WERI-Rb-1 (cell line): ENCODE data around the gene ZNF844.
A peak's percentile ranks its signal among the peaks of the same experiment; 100 is the strongest.
"Not testable (repeated sequence)": the region's sequence is repeated elsewhere in the genome, so short reads cannot be mapped to it uniquely, and the experiment has no call there.

Experiments
- DNase-seq: peaks from one replicate; pipeline ENCODE4 v3.0.0-alpha.2; 2020
- H3K27ac ChIP-seq: fragments of 250-450 bp; sonication (Bioruptor Pico); 2 replicates; pipeline ENCODE4 v1.5.1; 2020; ENCODE audit warnings: mild to moderate bottlenecking, moderate library complexity
- H3K27me3 ChIP-seq: fragments of 250-450 bp; sonication (Bioruptor Pico); 2 replicates; pipeline ENCODE4 v1.5.1; 2021; ENCODE audit warnings: mild to moderate bottlenecking, low read depth, moderate library complexity; ENCODE audit not compliant: insufficient read depth, severe bottlenecking
- H3K36me3 ChIP-seq: fragments of 250-450 bp; sonication (Bioruptor Pico); 2 replicates; pipeline ENCODE4 v1.5.1; 2020; ENCODE audit warnings: mild to moderate bottlenecking, moderate library complexity
- H3K4me3 ChIP-seq: 2 replicates; pipeline ENCODE4 v1.5.1; 2011; ENCODE audit warnings: low read depth, mild to moderate bottlenecking, control low read depth, low read length
- H3K9me3 ChIP-seq: fragments of 250-450 bp; sonication (Bioruptor Pico); 2 replicates; pipeline ENCODE4 v1.5.1; 2021; ENCODE audit warnings: mild to moderate bottlenecking, moderate library complexity; ENCODE audit not compliant: severe bottlenecking
- TF ChIP-seq, protein P1 (sequence below): IDR thresholded peaks from 2 replicates; pipeline ENCODE4 v1.5.1; 2011; ENCODE audit warnings: low read depth, mild to moderate bottlenecking, control low read depth, inconsistent platforms, low read length

Gene ZNF844

DNA sequence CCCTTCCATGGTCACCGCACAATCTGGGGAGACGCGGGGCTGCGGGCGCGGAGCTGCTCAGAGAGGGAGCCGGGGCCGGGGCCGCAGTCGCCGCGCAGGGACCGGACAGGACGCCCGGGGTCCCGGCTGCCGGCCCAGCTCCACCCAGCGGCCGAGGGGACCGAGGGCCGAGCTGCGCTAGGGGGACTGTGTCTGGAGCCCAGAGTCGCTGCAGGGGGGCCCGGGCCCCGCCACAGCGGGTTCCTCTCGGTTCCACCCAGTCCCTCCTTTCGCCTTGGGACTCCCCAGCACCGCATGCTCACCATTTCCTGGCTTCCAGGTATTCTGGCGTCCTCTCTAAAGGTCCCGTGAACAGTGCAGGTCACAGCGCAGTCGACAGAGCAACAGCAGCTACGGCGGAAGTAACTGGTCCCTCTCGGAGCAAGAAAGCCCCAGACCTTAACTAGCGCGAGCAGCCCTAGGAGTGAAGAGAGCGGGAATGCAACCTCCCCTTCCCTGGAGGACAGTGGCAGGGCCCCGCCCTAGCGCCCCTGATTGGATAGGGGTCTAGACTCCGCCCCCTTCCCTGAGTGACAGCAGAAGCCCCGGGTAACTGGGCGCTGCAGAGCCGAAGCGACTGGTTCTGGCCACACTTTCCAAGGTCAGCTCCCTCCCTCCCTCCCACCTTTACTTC lies 11.9 kb upstream of the ZNF844 start, which contains the start of gene ZNF878:
ZNF878 (minus strand) TSS at position 465 of the 673 bp plus-strand sequence; CDS start at position 305, 160 bp downstream.
- peak; percentile 99 for DNase-seq
- Histone ChIP-seq H3K27ac (peak within 1 kb of the TSS; percentile 88), H3K27me3 (no peaks in the 10 kb centered on the region), H3K4me3 (peak within 1 kb of the TSS; percentile 77), H3K9me3 (no peaks in the 10 kb centered on the region), H3K36me3 (0 out of 2 replicates have a peak, but pooled peaks cover 3% of the 10 kb centered on the region)
- TF ChIP-seq, protein P1, sequence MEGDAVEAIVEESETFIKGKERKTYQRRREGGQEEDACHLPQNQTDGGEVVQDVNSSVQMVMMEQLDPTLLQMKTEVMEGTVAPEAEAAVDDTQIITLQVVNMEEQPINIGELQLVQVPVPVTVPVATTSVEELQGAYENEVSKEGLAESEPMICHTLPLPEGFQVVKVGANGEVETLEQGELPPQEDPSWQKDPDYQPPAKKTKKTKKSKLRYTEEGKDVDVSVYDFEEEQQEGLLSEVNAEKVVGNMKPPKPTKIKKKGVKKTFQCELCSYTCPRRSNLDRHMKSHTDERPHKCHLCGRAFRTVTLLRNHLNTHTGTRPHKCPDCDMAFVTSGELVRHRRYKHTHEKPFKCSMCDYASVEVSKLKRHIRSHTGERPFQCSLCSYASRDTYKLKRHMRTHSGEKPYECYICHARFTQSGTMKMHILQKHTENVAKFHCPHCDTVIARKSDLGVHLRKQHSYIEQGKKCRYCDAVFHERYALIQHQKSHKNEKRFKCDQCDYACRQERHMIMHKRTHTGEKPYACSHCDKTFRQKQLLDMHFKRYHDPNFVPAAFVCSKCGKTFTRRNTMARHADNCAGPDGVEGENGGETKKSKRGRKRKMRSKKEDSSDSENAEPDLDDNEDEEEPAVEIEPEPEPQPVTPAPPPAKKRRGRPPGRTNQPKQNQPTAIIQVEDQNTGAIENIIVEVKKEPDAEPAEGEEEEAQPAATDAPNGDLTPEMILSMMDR: peak; percentile 36

DNA sequence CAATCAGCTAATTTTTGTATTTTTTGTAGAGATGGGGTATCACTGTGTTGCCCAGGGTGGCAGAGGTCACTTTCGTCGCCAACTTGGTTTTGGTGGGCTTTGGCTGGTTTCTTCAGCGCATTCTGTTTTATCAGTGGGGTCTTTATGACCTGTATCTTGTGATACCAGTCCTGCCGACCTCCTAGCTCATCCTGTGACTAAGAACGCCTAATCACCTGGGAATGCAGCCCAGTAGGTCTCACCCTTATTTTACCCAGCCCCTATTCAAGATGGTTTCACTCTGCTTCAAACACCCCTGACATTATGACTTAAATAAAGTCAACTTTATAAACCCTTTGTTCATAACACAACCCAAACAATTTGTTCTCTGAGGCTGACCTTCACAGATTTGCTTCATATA lies 8.7 kb upstream of the ZNF844 start:
- TF ChIP-seq, protein P1: no peak

DNA sequence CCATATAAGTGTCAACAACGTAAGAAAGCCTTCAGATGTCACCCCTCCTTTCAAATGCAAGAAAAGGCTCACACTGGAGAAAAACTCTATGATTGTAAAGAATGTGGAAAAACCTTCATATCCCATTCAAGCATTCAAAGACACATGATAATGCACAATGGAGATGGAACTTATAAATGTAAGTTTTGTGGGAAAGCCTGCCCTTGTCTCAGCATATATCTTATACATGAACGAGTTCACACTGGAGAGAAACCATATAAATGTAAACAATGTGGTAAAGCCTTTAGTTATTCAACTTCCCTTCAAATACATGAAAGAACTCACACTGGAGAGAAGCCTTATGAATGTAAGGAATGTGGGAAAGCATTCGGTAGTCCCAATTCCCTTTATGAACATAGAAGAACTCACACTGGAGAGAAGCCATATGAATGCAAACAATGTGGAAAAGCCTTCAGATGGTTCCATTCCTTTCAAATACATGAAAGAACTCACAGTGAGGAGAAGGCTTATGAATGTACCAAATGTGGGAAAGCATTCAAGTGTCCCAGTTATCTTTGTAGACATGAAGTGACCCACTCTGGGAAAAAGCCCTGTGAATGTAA lies 11.1 kb downstream of the ZNF844 start:
- no peak overlapping the region for H3K27ac ChIP-seq
- TF ChIP-seq, protein P1: no peak
- H3K27me3 ChIP-seq: no peaks in the 10 kb centered on the region
- no peak for DNase-seq
- H3K4me3 ChIP-seq: no peak overlapping the region
- peaks cover 65% of the 10 kb centered on the region for H3K9me3 ChIP-seq
- H3K36me3 ChIP-seq: peaks cover 93% of the 10 kb centered on the region

More for the DNA sequence above, 8.7 kb upstream of the ZNF844 start:
- Histone ChIP-seq H3K27me3 (no peaks in the 10 kb centered on the region), H3K9me3 (no peaks in the 10 kb centered on the region), H3K27ac (no peak overlapping the region), H3K4me3 (no peak overlapping the region), H3K36me3 (no peaks in the 10 kb centered on the region)
- no peak for DNase-seq

DNA sequence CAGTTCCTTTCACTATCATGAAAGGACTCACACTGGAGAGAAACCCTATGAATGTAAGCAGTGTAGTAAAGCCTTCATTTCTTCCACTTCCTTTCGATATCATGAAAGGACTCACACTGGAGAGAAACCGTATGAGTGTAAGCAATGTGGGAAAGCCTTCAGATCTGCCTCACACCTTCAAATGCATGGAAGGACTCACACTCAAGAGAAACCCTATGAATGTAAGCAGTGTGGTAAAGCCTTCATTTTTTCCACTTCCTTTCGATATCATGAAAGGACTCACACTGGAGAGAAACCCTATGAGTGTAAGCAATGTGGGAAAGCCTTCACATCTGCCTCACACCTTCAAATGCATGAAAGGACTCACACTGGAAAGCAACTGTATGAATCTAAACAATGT lies 11.8 kb downstream of the ZNF844 start:
- H3K27ac ChIP-seq, DNase-seq, H3K4me3 ChIP-seq, H3K27me3 ChIP-seq: not testable (repeated sequence)
- Histone ChIP-seq H3K9me3 (peaks cover 65% of the 10 kb centered on the region), H3K36me3 (peaks cover 91% of the 10 kb centered on the region)

DNA sequence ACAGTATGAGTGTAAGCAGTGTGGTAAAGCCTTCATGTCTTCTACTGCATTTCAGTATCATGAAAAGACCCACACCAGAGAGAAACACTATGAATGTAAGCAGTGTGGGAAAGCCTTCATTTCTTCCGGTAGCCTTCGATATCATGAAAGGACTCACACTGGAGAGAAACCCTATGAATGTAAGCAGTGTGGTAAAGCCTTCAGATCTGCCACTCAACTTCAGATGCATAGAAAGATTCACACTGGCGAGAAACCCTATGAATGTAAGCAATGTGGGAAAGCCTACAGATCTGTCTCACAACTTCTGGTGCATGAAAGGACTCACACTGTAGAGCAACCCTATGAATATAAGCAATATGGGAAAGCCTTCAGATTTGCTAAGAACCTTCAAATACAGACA lies 12.8 kb downstream of the ZNF844 start:
- H3K4me3 ChIP-seq: no peak overlapping the region
- DNase-seq: no peak
- TF ChIP-seq, protein P1: no peak
- no peaks in the 10 kb centered on the region for H3K27me3 ChIP-seq
- H3K9me3 ChIP-seq: peaks cover 65% of the 10 kb centered on the region
- peaks cover 89% of the 10 kb centered on the region for H3K36me3 ChIP-seq
- H3K27ac ChIP-seq: no peak overlapping the region

DNA sequence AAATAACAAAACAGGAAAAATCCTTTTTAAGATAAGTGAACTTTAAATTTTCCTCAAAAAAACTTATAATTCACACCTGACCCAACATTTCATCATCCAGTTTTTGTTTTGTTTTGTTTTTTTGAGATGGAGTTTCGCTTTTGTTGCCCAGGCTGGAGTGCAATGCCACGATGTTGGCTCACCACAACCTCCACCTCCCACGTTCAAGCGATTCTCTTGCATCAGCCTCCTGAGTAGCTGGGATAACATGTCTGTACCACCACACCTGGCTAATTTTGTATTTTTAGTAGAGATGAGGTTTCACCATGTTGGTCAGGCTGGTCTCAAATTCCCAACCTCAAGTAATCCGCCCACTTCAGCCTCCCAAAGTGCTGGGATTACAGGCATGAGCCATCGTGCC lies 18.8 kb downstream of the ZNF844 start:
- H3K27me3 ChIP-seq: not testable (repeated sequence)
- H3K36me3 ChIP-seq: peaks cover 41% of the 10 kb centered on the region

More for the DNA sequence above, 18.8 kb downstream of the ZNF844 start:
- DNase-seq, H3K27ac ChIP-seq, H3K4me3 ChIP-seq: not testable (repeated sequence)
- H3K9me3 ChIP-seq: peaks cover 16% of the 10 kb centered on the region
